Heart right ventricle (tissue), 16 donors: ENCODE measurements around the gene CTSL. TPM values are rescaled to one million over a fixed set of nuclear protein-coding genes. Genes with fewer than 3 reads are reported as not detected.

ENCODE experiments used
- ATAC-seq, 8 donors: fragments of 200-7000 bp; cut with Tn5 transposase; one replicate each; pipeline ENCODE4 v1.9.1; 2020; ENCODE audit warnings: mild to moderate bottlenecking in 8 of 8, moderate library complexity in 8 of 8, moderate number of reproducible peaks in 1 of 8
- DNase-seq, 2 donors: peaks; one replicate each; pipeline ENCODE4 v3.0.0-alpha.2; 2020
- H3K27ac ChIP-seq, 10 donors: fragments of 200-600 bp; sonication (generic) in 2 of 10; one replicate each; pipeline versions ENCODE4 v1.5.0 to v1.8.0; 2020 to 2022; ENCODE audit warnings: mild to moderate bottlenecking in 3 of 10
- H3K27me3 ChIP-seq, 7 donors: fragments of 200-600 bp; one replicate each; pipeline ENCODE4 v1.8.0; 2021 to 2022; ENCODE audit warnings: mild to moderate bottlenecking in 2 of 7
- H3K36me3 ChIP-seq, 9 donors: fragments of 200-600 bp; sonication (generic) in 1 of 9; one replicate each; pipeline versions ENCODE4 v1.5.0 to v1.8.0; 2020 to 2022; ENCODE audit warnings: mild to moderate bottlenecking in 2 of 9
- H3K4me1 ChIP-seq, 9 donors: fragments of 200-600 bp; sonication (generic) in 1 of 9; one replicate each; pipeline versions ENCODE4 v1.5.0 to v1.8.0; 2020 to 2022; ENCODE audit warnings: mild to moderate bottlenecking in 4 of 9
- H3K4me3 ChIP-seq, 10 donors: fragments of 200-600 bp; sonication (generic) in 2 of 10; one replicate each; pipeline versions ENCODE4 v1.5.0 to v1.8.0; 2020 to 2022; ENCODE audit warnings: mild to moderate bottlenecking in 7 of 10, moderate library complexity in 2 of 10
- H3K9me3 ChIP-seq, 11 donors: fragments of 200-600 bp in 10 of 11; sonication (generic) in 2 of 11; one replicate each; pipeline versions ENCODE4 v1.5.0 to v1.8.0; 2013 to 2022; ENCODE audit warnings: mild to moderate bottlenecking in 2 of 11, control low read depth in 1 of 11, moderate library complexity in 1 of 11
- CTCF ChIP-seq, 9 donors: fragments of 200-600 bp; sonication (generic) in 2 of 9; IDR thresholded peaks; one replicate each; pipeline versions ENCODE4 v1.5.0 to v1.8.0; 2021 to 2022; ENCODE audit warnings: antibody characterized with exemption in 9 of 9, mild to moderate bottlenecking in 5 of 9, moderate library complexity in 1 of 9
- WGBS, 2 donors: extraction: QIAGEN DNeasy Blood & Tissue Kit; methylation state at CpG; one replicate each; pipeline ENCODE4 v1.1.7; 2013; ENCODE audit warnings: inconsistent platforms in 1 of 2; 5-methylcytosine and 5-hydroxymethylcytosine counted together
- intact Hi-C, 10 donors: fragments of 100-400 bp; cut with DNase I; formaldehyde crosslinking; loops; one replicate each; pipeline versions ENCODE4 v1.11.1 to v1.14.2; 2022
- polyA plus RNA-seq, 2 donors: library from polyadenylated mRNA; stranded (reverse); fragments of 200-250 nt; gene quantifications; one replicate each; pipeline ENCODE4 v1.2.3, GENCODE V29; 2013
- total RNA-seq, 10 donors: library from RNA; stranded (reverse); fragmentation: NEBNext Ultra II Directional in 3 of 10; extraction: Animal tissue kit (Norgen Biotek cat#: 25700) in 3 of 10; gene quantifications; one replicate each; pipeline versions ENCODE4 v1.2.1 to v1.2.4, GENCODE V29; 2021 to 2023
- donor health status: Arrhythmogenic right ventricular cardiomyopathy.
- donor health status: ischemic (EF 13 %, LVEDD 7.1; RV severe dilation, severe dysfunction).
- donor health status: healthy with polysubstance abuse.
- donor health status: DM: no; HTN: yes; CAD: no.
- donor health status: DM: no; HTN: no; CAD: no.
- donor health status: ischemic (EF 25% LVEDD 6.9; RV normal size, moderate dysfunction).
- donor health status: ischemic (EF 25% LVEDD 5.7; RV mildly dilated, moderate dysfunction).
- donor health status: healthy.
- donor health status: DM: yes; HTN: yes; CAD: no.
- donor health status: Ischemic cardiomyopathy.
- donor health status: ischemic (EF 35%, LVEDD 5.7; RV mildly dilated, moderate dysfunction).
- donor health status: nonischemic (EF 11% LVEDD 7.7; RV severe dilation, severe dysfunction).
- donor health status: DM: yes; HTN: yes; CAD: no.
- donor health status: PGD.
- donor health status: ischemic (EF 29% LVEDD 5.4; RV normal size, mild dysfunction).
- donor health status: nonischemic (EF 23%, LVEDD 6.1; RV moderate dilation, normal function).

Gene CTSL
- total and polyA plus RNA-seq, 12 donors, result 75.8 to 189 (median 134) TPM

GRCh38 chr9:87704342-87704741 lies 21.6 kb upstream of the CTSL start:
- WGBS, 2 donors, result 76 to 82% methylated on average over 6 of the region's 6 CpGs
- H3K27me3 ChIP-seq, result no peaks in the 10 kb centered on the region

GRCh38 chr9:87706066-87706739 lies 19.7 kb upstream of the CTSL start:
- Histone ChIP-seq H3K36me3 (peaks cover 0 to 32% (median 0%) of the 10 kb centered on the region in 9 donors), H3K4me1 (peaks cover 0 to 21% (median 0%) of the 10 kb centered on the region in 9 donors), H3K4me3 (no peak overlapping the region), H3K27me3 (no peaks in the 10 kb centered on the region), H3K9me3 (no peaks in the 10 kb centered on the region), H3K27ac (no peak overlapping the region)
- DNase-seq (no peak), ATAC-seq (no peak)
- WGBS, 2 donors, result 96 to 98% methylated on average over 39 of the region's 39 CpGs
- TF ChIP-seq CTCF (IDR thresholded peaks at IDR 0.05), result no peak
- intact Hi-C loops, result no loop called here

More at GRCh38 chr9:87704342-87704741, 21.6 kb upstream of the CTSL start:
- Histone ChIP-seq H3K4me3 (no peak overlapping the region), H3K36me3 (peaks cover 0 to 38% (median 0%) of the 10 kb centered on the region in 9 donors), H3K9me3 (no peaks in the 10 kb centered on the region), H3K27ac (no peak overlapping the region), H3K4me1 (peaks cover 0 to 17% (median 0%) of the 10 kb centered on the region in 9 donors)
- TF ChIP-seq CTCF (IDR thresholded peaks at IDR 0.05), result no peak
- intact Hi-C loops, result no loop called here
- ATAC-seq (no peak), DNase-seq (no peak)

- WGBS, 2 donors, result 44 to 73% methylated on average over 6 of the region's 6 CpGs
- intact Hi-C loops, result no loop called here
- H3K9me3 ChIP-seq, result no peaks in the 10 kb centered on the region
- H3K36me3 ChIP-seq, result peaks cover 0 to 21% (median 0%) of the 10 kb centered on the region in 9 donors
- no peak overlapping the region for H3K27ac ChIP-seq
- peaks cover 0 to 37% (median 0%) of the 10 kb centered on the region in 9 donors for H3K4me1 ChIP-seq
- H3K27me3 ChIP-seq, result no peaks in the 10 kb centered on the region
- ATAC-seq, result no peak
- H3K4me3 ChIP-seq, result no peak overlapping the region
- DNase-seq, result no peak
- no peak for TF ChIP-seq CTCF (IDR thresholded peaks at IDR 0.05)
Measured at GRCh38 chr9:87707805-87708506, 18.0 kb upstream of the CTSL start.

GRCh38 chr9:87708546-87708945 lies 17.4 kb upstream of the CTSL start:
- ATAC-seq (no peak), DNase-seq (no peak)
- Histone ChIP-seq H3K36me3 (peaks cover 0 to 15% (median 0%) of the 10 kb centered on the region in 9 donors), H3K9me3 (no peaks in the 10 kb centered on the region), H3K4me3 (no peak overlapping the region), H3K4me1 (peaks cover 0 to 38% (median 0%) of the 10 kb centered on the region in 9 donors), H3K27ac (no peak overlapping the region), H3K27me3 (no peaks in the 10 kb centered on the region)
- TF ChIP-seq CTCF (IDR thresholded peaks at IDR 0.05), result no peak
- intact Hi-C loops, result no loop called here
- WGBS, 2 donors, result 83 to 87% methylated on average over 5 of the region's 5 CpGs
